ENCODE results near the gene PRKCI. TPM values are rescaled to one million over a fixed set of nuclear protein-coding genes. Genes with fewer than 3 reads are reported as not detected.

PRKCI gene
- total RNA-seq, 1 experiment from 2014 or later, result 90.6 TPM

DNA sequence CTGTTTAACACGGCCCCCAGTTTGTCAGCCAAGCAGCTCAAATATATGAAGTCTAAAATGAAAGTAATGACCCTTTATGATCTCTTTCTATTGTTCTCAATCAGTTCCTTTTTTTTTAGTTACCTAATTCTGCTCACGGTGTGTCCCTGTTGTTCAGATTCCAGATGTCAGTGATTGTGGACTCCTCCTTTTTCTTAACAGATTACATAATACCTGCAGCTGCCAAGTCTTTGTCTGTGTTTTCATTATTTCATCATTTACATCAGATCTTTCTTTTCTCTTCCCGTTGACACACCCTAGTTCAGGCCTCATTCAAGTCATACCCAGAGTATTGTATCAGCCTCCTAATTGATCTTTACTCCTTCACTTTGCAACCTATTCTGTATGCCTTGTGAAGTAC lies 79.2 kb downstream of the PRKCI start:
- DNase-seq (ENCODE audit: low spot score), result no peak
- ATAC-seq, result no peak
- H3K9me3 Mint-ChIP-seq, result no peaks in the 10 kb centered on the region
- peaks cover 26% of the 10 kb centered on the region for H3K36me3 Mint-ChIP-seq
- H3K4me3 Mint-ChIP-seq, result no peak overlapping the region
- H3K4me1 Mint-ChIP-seq, result no peaks in the 10 kb centered on the region
- POLR2A ChIA-PET, result no interaction called here
- no peak overlapping the region for H3K27ac Mint-ChIP-seq
- CTCF ChIA-PET, result no interaction called here
- TF ChIP-seq, protein P1, sequence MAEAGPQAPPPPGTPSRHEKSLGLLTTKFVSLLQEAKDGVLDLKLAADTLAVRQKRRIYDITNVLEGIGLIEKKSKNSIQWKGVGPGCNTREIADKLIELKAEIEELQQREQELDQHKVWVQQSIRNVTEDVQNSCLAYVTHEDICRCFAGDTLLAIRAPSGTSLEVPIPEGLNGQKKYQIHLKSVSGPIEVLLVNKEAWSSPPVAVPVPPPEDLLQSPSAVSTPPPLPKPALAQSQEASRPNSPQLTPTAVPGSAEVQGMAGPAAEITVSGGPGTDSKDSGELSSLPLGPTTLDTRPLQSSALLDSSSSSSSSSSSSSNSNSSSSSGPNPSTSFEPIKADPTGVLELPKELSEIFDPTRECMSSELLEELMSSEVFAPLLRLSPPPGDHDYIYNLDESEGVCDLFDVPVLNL (CRISPR knock-in tag; IDR thresholded peaks at IDR 0.05; ENCODE audit: borderline replicate concordance, low read depth), result no peak
- no peak for TF ChIP-seq IRF2 (CRISPR knock-in tag; IDR thresholded peaks at IDR 0.05; ENCODE audit: borderline replicate concordance, low read depth)
- TF ChIP-seq, protein P2, sequence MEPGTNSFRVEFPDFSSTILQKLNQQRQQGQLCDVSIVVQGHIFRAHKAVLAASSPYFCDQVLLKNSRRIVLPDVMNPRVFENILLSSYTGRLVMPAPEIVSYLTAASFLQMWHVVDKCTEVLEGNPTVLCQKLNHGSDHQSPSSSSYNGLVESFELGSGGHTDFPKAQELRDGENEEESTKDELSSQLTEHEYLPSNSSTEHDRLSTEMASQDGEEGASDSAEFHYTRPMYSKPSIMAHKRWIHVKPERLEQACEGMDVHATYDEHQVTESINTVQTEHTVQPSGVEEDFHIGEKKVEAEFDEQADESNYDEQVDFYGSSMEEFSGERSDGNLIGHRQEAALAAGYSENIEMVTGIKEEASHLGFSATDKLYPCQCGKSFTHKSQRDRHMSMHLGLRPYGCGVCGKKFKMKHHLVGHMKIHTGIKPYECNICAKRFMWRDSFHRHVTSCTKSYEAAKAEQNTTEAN (CRISPR knock-in tag; IDR thresholded peaks at IDR 0.05), result no peak
- TF ChIP-seq HMGA2 (CRISPR knock-in tag; IDR thresholded peaks at IDR 0.05), result no peak
- TF ChIP-seq, protein P3, sequence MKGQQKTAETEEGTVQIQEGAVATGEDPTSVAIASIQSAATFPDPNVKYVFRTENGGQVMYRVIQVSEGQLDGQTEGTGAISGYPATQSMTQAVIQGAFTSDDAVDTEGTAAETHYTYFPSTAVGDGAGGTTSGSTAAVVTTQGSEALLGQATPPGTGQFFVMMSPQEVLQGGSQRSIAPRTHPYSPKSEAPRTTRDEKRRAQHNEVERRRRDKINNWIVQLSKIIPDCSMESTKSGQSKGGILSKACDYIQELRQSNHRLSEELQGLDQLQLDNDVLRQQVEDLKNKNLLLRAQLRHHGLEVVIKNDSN (CRISPR knock-in tag; IDR thresholded peaks at IDR 0.05), result no peak
- no peaks in the 10 kb centered on the region for H3K27me3 Mint-ChIP-seq (ENCODE audit: low read depth)

DNA sequence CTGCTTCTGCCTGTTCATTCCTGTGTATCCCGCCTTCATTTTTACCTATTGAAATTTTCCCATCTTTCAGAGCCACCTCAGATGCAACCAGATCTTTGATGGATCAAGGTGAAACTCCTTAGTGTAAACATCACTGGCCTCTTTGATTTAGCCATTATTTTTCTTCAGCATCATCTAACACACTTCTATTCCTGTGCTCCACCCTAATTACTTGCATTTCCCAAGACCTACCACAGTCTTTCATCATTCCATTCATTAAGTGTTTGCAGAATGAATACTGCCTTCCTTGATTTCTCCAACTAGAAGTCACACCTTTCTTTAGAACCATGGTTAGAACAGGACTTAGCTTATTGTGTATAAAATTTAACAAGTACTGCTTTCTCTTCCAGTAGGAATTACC lies 79.8 kb downstream of the PRKCI start:
- TF ChIP-seq, protein P4, sequence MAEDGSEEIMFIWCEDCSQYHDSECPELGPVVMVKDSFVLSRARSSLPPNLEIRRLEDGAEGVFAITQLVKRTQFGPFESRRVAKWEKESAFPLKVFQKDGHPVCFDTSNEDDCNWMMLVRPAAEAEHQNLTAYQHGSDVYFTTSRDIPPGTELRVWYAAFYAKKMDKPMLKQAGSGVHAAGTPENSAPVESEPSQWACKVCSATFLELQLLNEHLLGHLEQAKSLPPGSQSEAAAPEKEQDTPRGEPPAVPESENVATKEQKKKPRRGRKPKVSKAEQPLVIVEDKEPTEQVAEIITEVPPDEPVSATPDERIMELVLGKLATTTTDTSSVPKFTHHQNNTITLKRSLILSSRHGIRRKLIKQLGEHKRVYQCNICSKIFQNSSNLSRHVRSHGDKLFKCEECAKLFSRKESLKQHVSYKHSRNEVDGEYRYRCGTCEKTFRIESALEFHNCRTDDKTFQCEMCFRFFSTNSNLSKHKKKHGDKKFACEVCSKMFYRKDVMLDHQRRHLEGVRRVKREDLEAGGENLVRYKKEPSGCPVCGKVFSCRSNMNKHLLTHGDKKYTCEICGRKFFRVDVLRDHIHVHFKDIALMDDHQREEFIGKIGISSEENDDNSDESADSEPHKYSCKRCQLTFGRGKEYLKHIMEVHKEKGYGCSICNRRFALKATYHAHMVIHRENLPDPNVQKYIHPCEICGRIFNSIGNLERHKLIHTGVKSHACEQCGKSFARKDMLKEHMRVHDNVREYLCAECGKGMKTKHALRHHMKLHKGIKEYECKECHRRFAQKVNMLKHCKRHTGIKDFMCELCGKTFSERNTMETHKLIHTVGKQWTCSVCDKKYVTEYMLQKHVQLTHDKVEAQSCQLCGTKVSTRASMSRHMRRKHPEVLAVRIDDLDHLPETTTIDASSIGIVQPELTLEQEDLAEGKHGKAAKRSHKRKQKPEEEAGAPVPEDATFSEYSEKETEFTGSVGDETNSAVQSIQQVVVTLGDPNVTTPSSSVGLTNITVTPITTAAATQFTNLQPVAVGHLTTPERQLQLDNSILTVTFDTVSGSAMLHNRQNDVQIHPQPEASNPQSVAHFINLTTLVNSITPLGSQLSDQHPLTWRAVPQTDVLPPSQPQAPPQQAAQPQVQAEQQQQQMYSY (CRISPR knock-in tag; IDR thresholded peaks at IDR 0.05), result no peak
- TF ChIP-seq IRF2 (CRISPR knock-in tag; IDR thresholded peaks at IDR 0.05; ENCODE audit: borderline replicate concordance, low read depth) (no peak), TEAD4 (CRISPR knock-in tag; IDR thresholded peaks at IDR 0.05) (no peak), TEAD1 (CRISPR knock-in tag; IDR thresholded peaks at IDR 0.05) (no peak), ETV6 (CRISPR knock-in tag; IDR thresholded peaks at IDR 0.05) (no peak), GABPB1 (CRISPR knock-in tag; IDR thresholded peaks at IDR 0.05) (no peak), CREM (CRISPR knock-in tag; IDR thresholded peaks at IDR 0.05) (no peak)
- TF ChIP-seq, protein P5, sequence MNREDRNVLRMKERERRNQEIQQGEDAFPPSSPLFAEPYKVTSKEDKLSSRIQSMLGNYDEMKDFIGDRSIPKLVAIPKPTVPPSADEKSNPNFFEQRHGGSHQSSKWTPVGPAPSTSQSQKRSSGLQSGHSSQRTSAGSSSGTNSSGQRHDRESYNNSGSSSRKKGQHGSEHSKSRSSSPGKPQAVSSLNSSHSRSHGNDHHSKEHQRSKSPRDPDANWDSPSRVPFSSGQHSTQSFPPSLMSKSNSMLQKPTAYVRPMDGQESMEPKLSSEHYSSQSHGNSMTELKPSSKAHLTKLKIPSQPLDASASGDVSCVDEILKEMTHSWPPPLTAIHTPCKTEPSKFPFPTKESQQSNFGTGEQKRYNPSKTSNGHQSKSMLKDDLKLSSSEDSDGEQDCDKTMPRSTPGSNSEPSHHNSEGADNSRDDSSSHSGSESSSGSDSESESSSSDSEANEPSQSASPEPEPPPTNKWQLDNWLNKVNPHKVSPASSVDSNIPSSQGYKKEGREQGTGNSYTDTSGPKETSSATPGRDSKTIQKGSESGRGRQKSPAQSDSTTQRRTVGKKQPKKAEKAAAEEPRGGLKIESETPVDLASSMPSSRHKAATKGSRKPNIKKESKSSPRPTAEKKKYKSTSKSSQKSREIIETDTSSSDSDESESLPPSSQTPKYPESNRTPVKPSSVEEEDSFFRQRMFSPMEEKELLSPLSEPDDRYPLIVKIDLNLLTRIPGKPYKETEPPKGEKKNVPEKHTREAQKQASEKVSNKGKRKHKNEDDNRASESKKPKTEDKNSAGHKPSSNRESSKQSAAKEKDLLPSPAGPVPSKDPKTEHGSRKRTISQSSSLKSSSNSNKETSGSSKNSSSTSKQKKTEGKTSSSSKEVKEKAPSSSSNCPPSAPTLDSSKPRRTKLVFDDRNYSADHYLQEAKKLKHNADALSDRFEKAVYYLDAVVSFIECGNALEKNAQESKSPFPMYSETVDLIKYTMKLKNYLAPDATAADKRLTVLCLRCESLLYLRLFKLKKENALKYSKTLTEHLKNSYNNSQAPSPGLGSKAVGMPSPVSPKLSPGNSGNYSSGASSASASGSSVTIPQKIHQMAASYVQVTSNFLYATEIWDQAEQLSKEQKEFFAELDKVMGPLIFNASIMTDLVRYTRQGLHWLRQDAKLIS (CRISPR knock-in tag; IDR thresholded peaks at IDR 0.05; ENCODE audit: borderline replicate concordance), result no peak
- no peaks in the 10 kb centered on the region for H3K9me3 Mint-ChIP-seq
- H3K36me3 Mint-ChIP-seq, result peaks cover 22% of the 10 kb centered on the region
- ATAC-seq (no peak), DNase-seq (ENCODE audit: low spot score) (no peak)
- no peak overlapping the region for H3K4me3 Mint-ChIP-seq
- H3K27me3 Mint-ChIP-seq (ENCODE audit: low read depth), result no peaks in the 10 kb centered on the region
- ChIA-PET CTCF (no interaction called here), POLR2A (interaction anchor here (0.6 kb wide), 1 partner anchor 37 kb away, joined by 3 read pairs; no protein-coding TSS in a partner anchor)
- no peak overlapping the region for H3K27ac Mint-ChIP-seq
- H3K4me1 Mint-ChIP-seq, result no peaks in the 10 kb centered on the region

Measured in WTC11 (cell line).